ENCODE results near the gene CA10. TPM values are rescaled to one million over a fixed set of nuclear protein-coding genes. Genes with fewer than 3 reads are reported as not detected.

Gene CA10
- total RNA-seq, 1 experiment from 2014 or later: not detected

GRCh38 chr17:52191491-52191890 is 33.0 kb upstream of the CA10 start:
- no peak for DNase-seq
- no peak overlapping the region for H3K27ac Mint-ChIP-seq (ENCODE audit: unreplicated experiment)
- TF ChIP-seq CTCF (IDR thresholded peaks at IDR 0.05; ENCODE audit: unreplicated experiment): no peak
- CTCF ChIA-PET: no interaction called here
- no peaks in the 10 kb centered on the region for H3K27me3 Mint-ChIP-seq (ENCODE audit: unreplicated experiment)
- intact Hi-C loops (cut with micrococcal nuclease; ENCODE audit: unreplicated experiment): no loop called here
- H3K4me3 Mint-ChIP-seq (ENCODE audit: low read depth, unreplicated experiment): no peak overlapping the region
- BruUV-seq (replicated peaks): no TSS peak
- no peaks in the 10 kb centered on the region for H3K4me1 Mint-ChIP-seq (ENCODE audit: low read depth, unreplicated experiment)
- H3K9me3 Mint-ChIP-seq (ENCODE audit: low read depth, unreplicated experiment): no peaks in the 10 kb centered on the region
- H3K36me3 Mint-ChIP-seq (ENCODE audit: insufficient read depth, unreplicated experiment): no peaks in the 10 kb centered on the region

DNA sequence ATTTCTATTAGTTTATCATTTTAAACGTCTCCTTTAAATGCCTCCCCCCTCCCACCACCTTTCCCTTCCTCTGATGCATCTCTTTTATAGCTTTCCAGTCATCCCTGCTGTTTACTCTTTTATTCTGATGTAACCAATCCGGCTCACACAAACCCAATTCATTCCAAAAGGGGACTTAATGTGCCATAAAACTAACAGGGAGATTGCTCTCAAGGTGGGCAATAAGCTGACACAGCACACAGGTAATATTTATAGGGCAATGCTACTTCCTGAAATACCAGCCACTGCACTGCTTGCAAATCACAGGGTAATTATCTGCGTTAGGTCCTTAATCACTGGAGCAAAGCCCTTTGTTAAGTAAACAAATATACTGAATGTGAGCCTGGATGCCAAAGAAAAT is 23.3 kb upstream of the CA10 start:
- no peak for DNase-seq

DNA sequence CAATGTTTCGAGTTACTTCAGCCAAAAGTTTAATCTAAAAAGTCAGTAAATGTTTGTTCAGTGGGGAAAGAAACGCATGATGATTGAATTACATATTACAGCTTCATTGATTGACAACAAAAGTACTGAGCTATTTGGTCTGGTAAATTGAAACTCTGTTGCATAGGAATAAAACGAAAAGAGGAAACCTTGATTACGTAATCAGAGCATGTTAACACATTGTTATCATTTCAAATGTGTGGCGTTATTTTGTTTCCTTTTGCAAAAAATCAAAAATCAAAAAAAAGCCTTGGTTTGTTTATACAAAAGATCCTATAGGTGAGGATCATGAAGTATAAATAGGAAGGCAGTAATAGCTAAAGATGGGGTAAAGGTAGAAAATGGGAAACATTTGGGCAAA is 19.5 kb upstream of the CA10 start:
- intact Hi-C loops (cut with micrococcal nuclease; ENCODE audit: unreplicated experiment): loop anchor here (10.0 kb wide), 1 partner anchor 193 kb away; no protein-coding TSS in a partner anchor
- Mint-ChIP-seq H3K36me3 (ENCODE audit: insufficient read depth, unreplicated experiment) (no peaks in the 10 kb centered on the region), H3K4me3 (ENCODE audit: low read depth, unreplicated experiment) (no peak overlapping the region), H3K4me1 (ENCODE audit: low read depth, unreplicated experiment) (peaks cover 19% of the 10 kb centered on the region), H3K9me3 (ENCODE audit: low read depth, unreplicated experiment) (no peaks in the 10 kb centered on the region), H3K27me3 (ENCODE audit: unreplicated experiment) (no peaks in the 10 kb centered on the region), H3K27ac (ENCODE audit: unreplicated experiment) (no peak overlapping the region)
- BruUV-seq (replicated peaks): no TSS peak
- CTCF ChIA-PET: no interaction called here
- no peak for DNase-seq
- no peak for TF ChIP-seq CTCF (IDR thresholded peaks at IDR 0.05; ENCODE audit: unreplicated experiment)

More for the DNA sequence above, 23.3 kb upstream of the CA10 start:
- BruUV-seq (replicated peaks): no TSS peak
- Mint-ChIP-seq H3K4me1 (ENCODE audit: low read depth, unreplicated experiment) (peaks cover 19% of the 10 kb centered on the region), H3K4me3 (ENCODE audit: low read depth, unreplicated experiment) (no peak overlapping the region), H3K36me3 (ENCODE audit: insufficient read depth, unreplicated experiment) (no peaks in the 10 kb centered on the region), H3K27ac (ENCODE audit: unreplicated experiment) (no peak overlapping the region), H3K27me3 (ENCODE audit: unreplicated experiment) (no peaks in the 10 kb centered on the region), H3K9me3 (ENCODE audit: low read depth, unreplicated experiment) (peaks cover 2% of the 10 kb centered on the region)
- intact Hi-C loops (cut with micrococcal nuclease; ENCODE audit: unreplicated experiment): no loop called here
- CTCF ChIA-PET: interaction anchor here (0.7 kb wide), 1 partner anchor 26 kb away, joined by 6 read pairs; no protein-coding TSS in a partner anchor
- no peak for TF ChIP-seq CTCF (IDR thresholded peaks at IDR 0.05; ENCODE audit: unreplicated experiment)

DNA sequence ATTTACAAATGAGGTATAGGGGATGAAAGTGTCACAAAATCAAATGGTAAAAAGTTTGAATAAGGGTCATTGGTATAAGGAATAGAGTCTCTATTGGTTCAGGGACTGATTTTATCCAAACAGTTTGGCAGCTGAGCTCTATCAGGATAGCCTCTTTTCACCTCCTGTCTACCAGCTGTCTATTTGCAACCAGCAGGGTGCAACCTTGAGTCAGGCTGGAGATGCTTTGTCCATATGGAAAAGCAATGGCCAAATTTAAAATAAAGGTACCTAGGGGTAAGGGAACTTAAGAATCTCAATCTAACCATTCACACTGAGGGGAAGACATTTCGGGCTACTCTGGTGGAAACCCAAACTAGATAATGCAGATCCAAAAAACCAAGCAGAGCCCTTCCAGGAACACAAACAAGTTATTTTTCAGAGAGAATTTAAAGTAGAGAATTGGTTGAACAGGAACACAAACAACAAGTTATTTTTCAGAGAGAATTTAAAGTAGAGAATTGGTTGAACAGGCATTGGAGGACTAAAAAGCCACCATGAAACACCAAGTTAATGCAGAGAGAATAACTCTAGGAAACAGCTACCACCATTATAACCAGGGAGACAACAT is 12.6 kb upstream of the CA10 start:
- peaks cover 10% of the 10 kb centered on the region for H3K4me1 Mint-ChIP-seq (ENCODE audit: low read depth, unreplicated experiment)
- peak; percentile 79 for DNase-seq
- TF ChIP-seq CTCF (IDR thresholded peaks at IDR 0.05; ENCODE audit: unreplicated experiment): peak; percentile 81
- no peaks in the 10 kb centered on the region for H3K9me3 Mint-ChIP-seq (ENCODE audit: low read depth, unreplicated experiment)
- BruUV-seq (replicated peaks): no TSS peak
- intact Hi-C loops (cut with micrococcal nuclease; ENCODE audit: unreplicated experiment): loop anchor here (1.0 to 10.0 kb wide), 5 partner anchors 65 to 409 kb away; no protein-coding TSS in a partner anchor
- no peaks in the 10 kb centered on the region for H3K36me3 Mint-ChIP-seq (ENCODE audit: insufficient read depth, unreplicated experiment)
- no peak overlapping the region for H3K4me3 Mint-ChIP-seq (ENCODE audit: low read depth, unreplicated experiment)
- peak overlapping the region; percentile 17 for H3K27ac Mint-ChIP-seq (ENCODE audit: unreplicated experiment)
- CTCF ChIA-PET: interaction anchor here (0.6 to 2.8 kb wide), 14 partner anchors 22 to 799 kb away, joined by 3 to 26 read pairs (median 4); no protein-coding TSS in a partner anchor
- H3K27me3 Mint-ChIP-seq (ENCODE audit: unreplicated experiment): no peaks in the 10 kb centered on the region

Measured in Calu3 (cell line).